CD4-positive, alpha-beta T cell treated with Interleukin-12 subunit alpha and Interleukin-12 subunit beta, for 1 hour (primary cell): ENCODE results near the gene MMP15.

ENCODE experiments used
- DNase-seq: peaks from one replicate; pipeline ENCODE4 v3.0.0-alpha.2; 2020

The MMP15 gene

DNA sequence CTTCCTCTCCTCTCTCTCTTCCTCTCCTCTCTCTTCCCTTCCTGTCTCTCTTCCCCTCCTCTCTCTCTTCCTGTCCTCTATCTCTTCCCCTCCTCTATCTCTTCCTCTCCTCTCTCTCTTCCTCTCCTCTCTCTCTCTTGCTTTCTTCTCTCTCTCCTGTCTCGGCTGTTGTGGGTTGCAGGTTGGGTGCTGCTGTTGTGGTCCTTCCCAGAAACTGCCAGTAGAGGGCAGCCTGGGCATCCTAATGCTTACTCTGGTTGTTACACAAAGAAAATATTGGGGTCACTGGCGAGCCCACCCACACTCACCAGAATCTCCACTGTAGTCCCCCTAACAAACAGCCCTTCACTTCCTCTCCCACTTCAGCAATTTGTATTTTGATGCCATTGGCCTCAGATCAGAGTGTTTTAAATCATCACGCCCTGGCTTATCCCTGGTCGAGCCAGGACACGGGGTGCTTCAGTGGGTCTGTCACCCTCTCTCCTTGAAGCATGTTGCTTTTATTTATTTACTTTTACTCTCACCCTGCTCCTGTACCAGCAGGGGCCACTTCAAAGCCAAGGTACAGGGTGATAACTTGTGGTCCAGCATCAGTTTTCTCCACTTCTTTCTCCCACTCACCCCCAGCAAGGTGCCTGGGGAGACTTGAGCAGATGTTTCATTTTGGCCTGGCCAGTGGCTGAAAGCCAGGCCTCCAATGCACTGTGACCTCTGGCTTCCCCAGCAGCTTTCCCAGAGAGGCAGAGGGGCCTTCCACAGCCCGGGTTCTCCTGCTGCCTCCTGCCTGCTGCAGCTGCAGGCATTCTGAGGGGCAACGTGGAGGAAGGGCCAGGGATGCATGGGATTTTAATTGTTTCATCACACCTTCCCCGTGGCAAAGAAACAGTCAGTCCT, 4.7 kb upstream of the MMP15 start:
- DNase-seq = peak; percentile 73

DNA sequence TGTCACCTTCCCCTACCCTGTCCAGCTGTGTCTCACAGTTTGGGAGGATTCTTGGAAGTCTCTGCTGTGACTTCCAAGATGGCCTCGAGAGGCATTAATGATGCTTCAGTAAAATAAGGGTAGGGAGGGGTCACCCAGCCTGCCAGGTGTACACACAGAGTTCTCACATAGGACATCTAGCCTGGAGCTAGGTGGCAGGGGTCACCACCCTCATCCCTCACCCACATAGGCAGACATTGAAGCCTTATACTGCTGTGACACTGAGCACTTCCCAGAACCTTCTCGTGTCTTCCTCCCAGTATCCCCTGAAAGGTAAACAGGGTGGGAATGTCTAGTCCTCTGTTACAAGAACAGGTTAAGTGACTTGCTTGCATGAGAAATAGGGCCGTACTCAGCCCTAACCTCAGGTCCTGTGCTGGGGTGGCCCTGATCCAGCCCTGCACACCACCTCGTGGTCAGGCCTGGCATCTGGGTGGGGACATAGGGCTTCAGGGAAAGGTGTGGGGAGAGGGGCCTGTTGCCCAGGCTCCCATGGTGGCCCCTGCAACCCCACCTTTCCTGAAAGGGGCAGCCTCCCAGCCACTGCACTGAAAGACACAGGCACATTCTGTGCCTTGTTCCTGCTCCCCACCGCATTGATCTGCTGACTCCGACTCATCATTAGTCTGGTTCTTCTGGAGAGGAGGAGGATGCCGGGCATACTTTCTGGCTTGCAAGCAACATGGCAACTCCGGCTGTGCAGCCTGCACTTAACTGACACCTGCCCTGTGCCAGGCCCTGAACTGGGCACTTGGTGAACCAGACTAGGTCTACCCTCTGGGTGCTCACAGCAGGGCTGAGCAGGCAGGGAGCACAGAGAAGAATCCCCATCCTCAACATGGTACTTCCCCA, 3.6 kb upstream of the MMP15 start:
- no peak for DNase-seq

DNA sequence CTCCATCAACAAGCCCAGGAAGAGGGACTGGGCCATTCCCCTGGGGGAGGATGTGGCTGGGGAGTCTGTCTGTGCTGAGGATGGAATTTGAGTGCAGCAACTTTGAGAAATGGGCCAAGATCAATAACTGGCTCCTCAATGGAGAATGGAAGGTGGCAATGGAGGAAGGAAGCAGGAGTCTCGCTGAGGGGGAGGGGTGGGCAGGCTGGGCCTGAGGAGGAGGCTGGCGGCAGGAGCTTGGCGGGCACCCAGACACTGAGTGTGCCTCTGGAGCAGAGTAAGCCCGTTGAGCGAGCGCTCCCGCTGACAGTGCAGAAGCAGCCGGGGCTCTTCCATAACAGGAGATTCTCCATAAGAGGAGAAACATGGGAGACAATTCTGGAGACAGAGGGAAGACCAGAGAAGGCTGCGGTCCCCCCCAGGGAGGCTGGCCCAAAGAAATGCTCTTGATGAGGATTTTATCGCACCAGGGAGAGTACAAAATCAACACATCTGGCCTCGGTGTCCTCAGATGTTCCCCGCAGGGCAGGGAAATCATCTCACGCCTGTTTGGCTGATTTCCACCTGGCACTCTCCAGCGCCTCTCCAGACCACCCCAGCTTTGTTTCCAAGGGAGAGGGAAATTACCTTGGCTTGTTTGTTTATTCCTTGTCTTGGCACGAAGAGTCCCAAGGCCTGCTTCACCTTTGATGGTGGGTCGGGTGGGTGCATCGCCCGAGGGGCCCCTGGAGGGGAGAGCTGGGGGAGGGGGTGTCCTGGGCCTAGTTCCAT, 2.8 kb upstream of the MMP15 start:
- DNase-seq = no peak

GRCh38 chr16:58024486-58025350, 836 bp upstream of the MMP15 start:
- DNase-seq = peak; percentile 24

DNA sequence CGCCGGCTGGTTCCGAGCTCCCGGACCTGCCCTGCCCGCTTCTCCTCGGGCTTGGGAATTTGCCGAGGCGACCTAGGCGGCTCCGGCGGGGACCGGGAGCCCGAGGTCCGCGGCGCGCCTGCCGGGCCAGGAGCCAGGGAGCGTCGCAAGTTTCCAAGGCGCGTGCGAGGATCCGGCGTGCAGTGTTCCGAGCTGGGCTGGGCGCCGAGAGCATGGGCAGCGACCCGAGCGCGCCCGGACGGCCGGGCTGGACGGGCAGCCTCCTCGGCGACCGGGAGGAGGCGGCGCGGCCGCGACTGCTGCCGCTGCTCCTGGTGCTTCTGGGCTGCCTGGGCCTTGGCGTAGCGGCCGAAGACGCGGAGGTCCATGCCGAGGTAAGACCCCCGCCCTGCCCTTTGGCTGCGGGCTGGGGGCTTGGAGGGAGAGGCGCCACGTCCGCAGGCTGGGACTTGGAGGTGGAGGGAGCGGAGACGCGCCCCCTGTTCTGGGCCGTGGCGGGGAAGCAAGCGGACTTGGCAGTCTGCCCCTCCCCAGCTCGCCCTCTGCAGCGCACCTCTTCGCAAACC, 668 bp downstream of the MMP15 start:
- DNase-seq = no peak

DNA sequence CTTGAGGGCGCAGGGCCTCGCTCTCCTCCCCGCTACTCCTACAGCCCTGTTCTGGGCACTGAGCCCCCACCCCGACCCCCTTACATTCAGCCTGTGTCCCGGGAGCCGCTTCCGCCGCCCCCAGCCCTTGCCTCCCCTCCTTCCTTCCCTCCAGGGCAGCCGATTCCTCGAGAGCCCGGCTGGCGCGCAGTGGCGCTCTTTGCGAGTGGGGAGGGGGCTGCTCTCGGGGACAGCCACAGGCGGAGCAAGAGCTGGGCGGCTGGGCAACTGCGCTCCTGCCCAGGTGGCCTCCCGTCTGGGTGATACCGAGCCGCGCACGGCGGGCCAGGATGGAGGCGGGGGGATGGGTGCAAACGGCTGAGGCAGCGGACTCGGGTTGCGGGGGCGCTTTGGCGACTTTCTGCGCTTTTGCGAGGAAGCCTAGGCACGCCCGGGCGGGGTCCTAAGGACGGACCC, 1.2 kb downstream of the MMP15 start:
- no peak for DNase-seq

- DNase-seq = no peak
Measured at GRCh38 chr16:58027161-58027915, 1.8 kb downstream of the MMP15 start.

DNA sequence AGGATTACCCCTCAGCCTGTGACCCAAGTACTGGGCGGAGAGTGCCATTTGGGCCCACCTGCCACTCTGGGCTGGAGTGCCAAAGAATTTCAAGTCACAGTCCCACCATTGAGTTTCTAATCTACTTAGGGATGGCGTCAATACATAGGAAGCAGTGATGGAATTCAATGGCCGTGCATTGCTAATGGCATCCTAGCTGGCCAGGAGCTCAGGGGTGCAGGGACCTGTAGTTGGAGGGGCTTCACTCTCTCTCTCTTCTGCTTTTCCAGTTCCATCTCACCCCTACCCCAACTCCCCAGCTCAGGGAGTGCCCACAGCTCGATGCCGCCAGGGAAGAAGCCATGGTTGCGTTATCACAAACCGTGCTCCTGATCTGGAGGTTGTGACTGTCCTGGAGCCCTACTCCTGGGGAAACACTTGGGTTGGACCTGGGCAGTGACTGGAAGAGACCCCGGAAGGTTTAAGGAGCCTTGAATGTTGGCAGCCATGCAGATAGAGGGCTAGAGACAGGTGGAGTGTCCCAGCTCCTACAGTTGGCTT, 2.4 kb downstream of the MMP15 start:
- no peak for DNase-seq

DNA sequence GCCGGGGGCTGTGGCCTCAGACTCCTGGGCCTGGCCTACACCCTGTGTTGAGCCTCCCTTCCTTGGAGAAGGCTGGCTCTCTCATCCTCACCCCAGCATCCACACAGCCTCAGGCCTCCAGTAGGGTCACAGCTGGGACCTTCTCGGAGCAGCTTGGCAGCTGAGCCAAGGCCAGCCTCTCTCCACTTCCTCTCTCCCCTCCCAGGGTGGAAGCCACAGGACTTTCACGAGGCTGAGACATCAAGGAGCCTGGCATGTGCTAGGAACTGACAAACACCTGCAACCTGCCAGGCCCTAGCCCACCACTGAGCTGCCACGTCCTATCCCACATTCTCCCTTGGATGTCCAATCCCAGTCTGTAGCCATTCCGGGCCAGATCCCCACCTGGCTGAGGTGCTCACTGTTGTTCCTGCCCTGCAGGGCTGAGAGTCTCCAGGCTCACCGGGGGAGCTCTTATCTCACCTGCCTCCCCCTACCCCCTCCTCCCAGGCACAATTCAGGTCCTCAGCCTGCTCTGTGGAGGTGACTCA, 3.1 kb downstream of the MMP15 start:
- no peak for DNase-seq

GRCh38 chr16:58029410-58029809, 3.9 kb downstream of the MMP15 start:
- no peak for DNase-seq

GRCh38 chr16:58030136-58030840, 4.7 kb downstream of the MMP15 start:
- DNase-seq = no peak

DNA sequence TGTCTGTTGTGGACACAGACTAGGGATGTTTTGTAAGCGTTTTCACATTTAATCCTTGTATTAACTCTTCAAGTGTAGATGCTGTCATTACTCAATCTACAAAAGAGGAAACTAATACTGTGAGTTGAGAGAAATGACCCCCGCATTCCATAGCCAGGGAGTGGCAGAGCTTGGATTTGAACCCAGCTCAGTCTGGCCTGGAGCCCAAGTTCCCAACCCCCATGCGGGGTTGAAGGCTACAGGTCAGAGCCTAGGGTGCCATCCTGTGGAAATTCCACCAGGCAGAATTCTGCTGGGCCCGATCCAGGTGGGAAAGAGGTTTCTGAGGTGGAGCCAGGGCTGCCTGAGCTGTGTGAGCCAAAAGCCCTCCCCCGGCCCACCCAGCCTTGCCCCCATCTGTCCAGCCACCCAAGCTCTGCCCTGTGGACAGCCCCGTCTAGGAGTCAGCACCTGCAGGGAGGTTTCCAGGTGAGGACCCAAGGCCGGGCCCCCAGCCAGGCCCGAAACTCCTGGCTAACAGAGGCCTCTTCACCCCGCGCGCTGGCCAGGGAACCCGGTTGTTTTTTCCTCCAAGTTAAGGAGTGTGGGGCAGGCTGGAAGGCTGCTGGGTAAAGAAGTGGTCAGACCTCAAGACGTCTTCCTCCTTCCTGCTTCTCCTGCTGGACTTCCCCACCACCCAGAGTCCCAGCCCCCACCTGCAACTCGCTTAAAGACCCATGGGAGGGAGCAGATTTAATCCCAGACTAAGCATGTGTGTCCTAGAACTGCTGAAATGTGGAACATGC, 5.7 kb downstream of the MMP15 start:
- DNase-seq = no peak

GRCh38 chr16:58032710-58033293, 7.2 kb downstream of the MMP15 start:
- no peak for DNase-seq

- DNase-seq = no peak
Measured at GRCh38 chr16:58034128-58034685, 8.7 kb downstream of the MMP15 start.

- no peak for DNase-seq
Measured at GRCh38 chr16:58034774-58035173, 9.2 kb downstream of the MMP15 start.

DNA sequence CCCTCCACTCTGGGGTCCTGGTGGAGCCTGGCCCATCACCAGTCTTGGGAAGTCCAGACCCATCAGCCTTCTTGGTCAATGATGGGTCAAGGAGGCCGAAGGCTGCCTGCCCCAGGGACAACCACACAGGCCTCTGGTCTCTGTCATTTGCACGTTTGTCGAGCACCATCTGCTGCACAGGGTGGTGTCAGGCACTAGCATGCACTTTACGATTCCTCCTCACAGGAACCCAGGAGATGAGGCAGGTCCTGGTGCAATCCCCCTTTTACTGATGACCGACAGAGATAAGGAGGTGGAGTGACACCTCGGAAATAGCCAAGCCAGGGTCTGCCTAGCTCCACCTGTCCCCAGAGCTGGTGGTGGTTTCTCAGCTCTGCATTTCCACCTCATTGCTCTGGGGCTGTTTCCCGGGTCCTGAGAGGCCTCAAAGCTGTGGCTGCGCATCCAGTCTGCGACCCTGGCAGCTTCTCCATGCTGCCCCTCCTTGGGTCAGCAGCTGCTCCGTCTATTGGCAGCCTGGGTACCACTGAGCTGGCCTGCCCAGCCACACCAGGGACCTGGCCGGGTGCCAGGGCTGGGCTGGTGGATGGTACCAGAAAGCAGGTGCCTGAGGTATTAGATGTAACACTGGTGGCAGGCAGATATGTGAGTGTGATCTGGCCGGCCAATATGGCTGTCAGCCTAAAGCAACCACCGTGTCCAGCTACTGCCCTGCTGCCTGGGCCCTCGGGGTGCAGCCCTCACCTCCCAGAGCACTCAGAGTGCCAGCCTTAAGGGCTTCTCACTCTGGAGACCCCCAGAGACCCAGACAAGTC, 10.0 kb downstream of the MMP15 start:
- no peak for DNase-seq

- no peak for DNase-seq
Measured at GRCh38 chr16:58036943-58037342, 11.4 kb downstream of the MMP15 start.
